ENCODE data around the gene UTP25. TPM values are rescaled to one million over a fixed set of nuclear protein-coding genes. Genes with fewer than 3 reads are reported as not detected.

UTP25 gene
- total and polyA plus RNA-seq, 9 donors: 4.3 to 9.9 (median 8.1) TPM

- peaks cover 2% of the 10 kb centered on the region for H3K4me1 ChIP-seq (ENCODE audit: insufficient read depth)
- DNase-seq: no peak
- H3K4me3 ChIP-seq: no peak overlapping the region
- H3K27ac ChIP-seq: no peak overlapping the region
- intact Hi-C loops (cut with DNase I): loop anchor here in 1 of 4 donors (10.0 kb wide), 1 partner anchor 255 kb away; no protein-coding TSS in a partner anchor
- H3K9me3 ChIP-seq: no peaks in the 10 kb centered on the region
- no peak for TF ChIP-seq EP300 (IDR thresholded peaks at IDR 0.05)
- TF ChIP-seq CTCF (IDR thresholded peaks at IDR 0.05): no peak
- TF ChIP-seq POLR2A (IDR thresholded peaks at IDR 0.05): no peak
- 77 to 79% (median 78%) methylated on average over 2 of the region's 2 CpGs for WGBS, 3 donors
- H3K36me3 ChIP-seq: no peaks in the 10 kb centered on the region
- H3K27me3 ChIP-seq: no peaks in the 10 kb centered on the region
Measured at GRCh38 chr1:209829716-209830115, 1.9 kb downstream of the UTP25 start.

GRCh38 chr1:209830722-209831121 lies 3.0 kb downstream of the UTP25 start:
- Histone ChIP-seq H3K4me3 (no peak overlapping the region), H3K27me3 (no peaks in the 10 kb centered on the region), H3K4me1 (ENCODE audit: insufficient read depth) (peaks cover 2% of the 10 kb centered on the region), H3K9me3 (no peaks in the 10 kb centered on the region), H3K27ac (no peak overlapping the region), H3K36me3 (no peaks in the 10 kb centered on the region)
- intact Hi-C loops (cut with DNase I): loop anchor here in 1 of 4 donors (10.0 kb wide), 1 partner anchor 256 kb away; no protein-coding TSS in a partner anchor
- WGBS, 3 donors: 89 to 95% (median 94%) methylated on average over 3 of the region's 3 CpGs
- no peak for TF ChIP-seq POLR2A (IDR thresholded peaks at IDR 0.05)
- TF ChIP-seq CTCF (IDR thresholded peaks at IDR 0.05): no peak
- TF ChIP-seq EP300 (IDR thresholded peaks at IDR 0.05): no peak
- no peak for DNase-seq

- Histone ChIP-seq H3K36me3 (no peaks in the 10 kb centered on the region), H3K27ac (no peak overlapping the region), H3K9me3 (no peaks in the 10 kb centered on the region), H3K27me3 (no peaks in the 10 kb centered on the region), H3K4me3 (no peak overlapping the region), H3K4me1 (ENCODE audit: insufficient read depth) (peaks cover 2% of the 10 kb centered on the region)
- intact Hi-C loops (cut with DNase I): loop anchor here in 1 of 4 donors (10.0 kb wide), 1 partner anchor 257 kb away; no protein-coding TSS in a partner anchor
- DNase-seq: no peak
- WGBS, 3 donors: 90 to 97% (median 95%) methylated on average over 1 of the region's 1 CpG
- TF ChIP-seq EP300 (IDR thresholded peaks at IDR 0.05): no peak
- TF ChIP-seq POLR2A (IDR thresholded peaks at IDR 0.05): no peak
- TF ChIP-seq CTCF (IDR thresholded peaks at IDR 0.05): no peak
Measured at GRCh38 chr1:209831615-209832014, 3.8 kb downstream of the UTP25 start.

- H3K27me3 ChIP-seq: no peaks in the 10 kb centered on the region
- intact Hi-C loops (cut with DNase I): loop anchor here in 1 of 4 donors (1.0 to 10.0 kb wide), 2 partner anchors 45 to 261 kb away; no protein-coding TSS in a partner anchor
- H3K4me3 ChIP-seq: no peak overlapping the region
- DNase-seq: no peak
- no peaks in the 10 kb centered on the region for H3K9me3 ChIP-seq
- no peak overlapping the region for H3K27ac ChIP-seq
- TF ChIP-seq POLR2A (IDR thresholded peaks at IDR 0.05) (no peak), CTCF (IDR thresholded peaks at IDR 0.05) (no peak), EP300 (IDR thresholded peaks at IDR 0.05) (no peak)
- no peaks in the 10 kb centered on the region for H3K36me3 ChIP-seq
- H3K4me1 ChIP-seq (ENCODE audit: insufficient read depth): no peaks in the 10 kb centered on the region
Measured at GRCh38 chr1:209835782-209836298, 8.1 kb downstream of the UTP25 start.

All from ovary (tissue), 9 donors.